Panc1 (cell line): ENCODE data around the gene ASPSCR1. TPM values are rescaled to one million over a fixed set of nuclear protein-coding genes. Genes with fewer than 3 reads are reported as not detected.

Source experiments
- ATAC-seq: fragments of 200-7000 bp; cut with Tn5 transposase; 2 replicates; pipeline ENCODE4 v1.9.1; 2020; ENCODE audit warnings: mild to moderate bottlenecking, moderate library complexity
- BruUV-seq: library from RNA; stranded (reverse); fragments of 400-500 nt; replicated peaks from 2 replicates; lab custom pipeline; 2021; lab: Mats Ljungman, UMichigan
- CTCF ChIA-PET: fragments of 300-600 bp; sonication (Branson Sonifier 250); formaldehyde crosslinking; loops from one replicate; lab custom pipeline; 2022; ENCODE audit warnings: antibody characterized with exemption; lab: Charles Lee
- POLR2A ChIA-PET: fragments of 300-600 bp; sonication (Branson Sonifier 250); formaldehyde crosslinking; loops from one replicate; lab custom pipeline; 2022; ENCODE audit warnings: antibody characterized with exemption; lab: Charles Lee
- DNase-seq: peaks from one replicate; pipeline ENCODE4 v3.0.0-alpha.2; 2010; ENCODE audit warnings: low read depth, low spot score
- H3K27ac ChIP-seq: 2 replicates; pipeline ENCODE4 v1.5.1; 2011; ENCODE audit warnings: mild to moderate bottlenecking, low read length, inconsistent platforms
- H3K27me3 ChIP-seq: fragments of 200-500 bp; sonication (Bioruptor generic); 2 replicates; pipeline ENCODE4 v1.6.0; 2014; ENCODE audit warnings: low read length, inconsistent platforms; ENCODE audit not compliant: control insufficient read depth, insufficient read depth
- H3K36me3 ChIP-seq: fragments of 200-500 bp; sonication (Bioruptor generic); 2 replicates; pipeline ENCODE4 v1.5.1; 2014; ENCODE audit warnings: inconsistent platforms, mild to moderate bottlenecking, low read length, moderate library complexity; ENCODE audit not compliant: control insufficient read depth, insufficient read depth
- H3K4me1 ChIP-seq: 2 replicates; pipeline ENCODE4 v1.5.1; 2011; ENCODE audit warnings: inconsistent platforms, mild to moderate bottlenecking, low read length, moderate library complexity; ENCODE audit not compliant: control insufficient read depth, insufficient read depth
- H3K4me3 ChIP-seq, 2 experiments: 2 replicates each; pipeline ENCODE4 v1.5.1; 2011 to 2012; ENCODE audit warnings: low read depth in 2 of 2, low read length in 2 of 2, mild to moderate bottlenecking in 2 of 2, inconsistent platforms in 1 of 2, moderate library complexity in 1 of 2
- H3K9me3 ChIP-seq: fragments of 200-500 bp; sonication (Bioruptor generic); 2 replicates; pipeline ENCODE4 v1.5.1; 2014; ENCODE audit warnings: low read depth, mild to moderate bottlenecking, inconsistent platforms, low read length, moderate library complexity; ENCODE audit not compliant: control insufficient read depth, insufficient read depth
- POLR2AphosphoS5 ChIP-seq: IDR thresholded peaks from 2 replicates; pipeline ENCODE4 v1.6.1; 2012; ENCODE audit warnings: mild to moderate bottlenecking, low read depth, low read length, moderate library complexity
- SIN3A ChIP-seq: IDR thresholded peaks from 2 replicates; pipeline ENCODE4 v1.6.1; 2012; ENCODE audit warnings: low read depth, mild to moderate bottlenecking, low read length, moderate library complexity, borderline replicate concordance; ENCODE audit not compliant: insufficient read depth
- TCF7L2 ChIP-seq: IDR thresholded peaks from 2 replicates; pipeline ENCODE4 v1.6.1; 2011; ENCODE audit warnings: mild to moderate bottlenecking, low read depth, low read length, inconsistent platforms
- in situ Hi-C: cut with HindIII; loops from 2 replicates; pipeline ENCODE4 v1.10.0; 2016; ENCODE audit warnings: low sequenced_read_pairs, low pct_unique_long_range_greater_than_20kb
- intact Hi-C: fragments of 100-400 bp; cut with micrococcal nuclease; formaldehyde crosslinking; loops from one replicate; pipeline ENCODE4 v1.10.0; 2022; ENCODE audit not compliant: unreplicated experiment
- total RNA-seq: library from RNA; stranded (reverse); gene quantifications from one replicate; pipeline ENCODE4 v1.2.1, GENCODE V29; 2021; ENCODE audit not compliant: unreplicated experiment
- TF ChIP-seq, protein P1 (sequence below), 2 experiments: IDR thresholded peaks; 2 replicates each; pipeline ENCODE4 v1.6.1; 2011 to 2012; ENCODE audit warnings: low read depth in 2 of 2, control low read depth in 1 of 2, low read length in 1 of 2, mild to moderate bottlenecking in 1 of 2, moderate library complexity in 1 of 2; ENCODE audit not compliant: insufficient read depth in 1 of 2
- TF ChIP-seq, protein P2 (sequence below): fragments of 450-650 bp; IDR thresholded peaks from 2 replicates; pipeline ENCODE4 v1.5.1; 2017; ENCODE audit warnings: mild to moderate bottlenecking

The ASPSCR1 gene
- total RNA-seq, 1 experiment from 2014 or later: 64.7 TPM

DNA sequence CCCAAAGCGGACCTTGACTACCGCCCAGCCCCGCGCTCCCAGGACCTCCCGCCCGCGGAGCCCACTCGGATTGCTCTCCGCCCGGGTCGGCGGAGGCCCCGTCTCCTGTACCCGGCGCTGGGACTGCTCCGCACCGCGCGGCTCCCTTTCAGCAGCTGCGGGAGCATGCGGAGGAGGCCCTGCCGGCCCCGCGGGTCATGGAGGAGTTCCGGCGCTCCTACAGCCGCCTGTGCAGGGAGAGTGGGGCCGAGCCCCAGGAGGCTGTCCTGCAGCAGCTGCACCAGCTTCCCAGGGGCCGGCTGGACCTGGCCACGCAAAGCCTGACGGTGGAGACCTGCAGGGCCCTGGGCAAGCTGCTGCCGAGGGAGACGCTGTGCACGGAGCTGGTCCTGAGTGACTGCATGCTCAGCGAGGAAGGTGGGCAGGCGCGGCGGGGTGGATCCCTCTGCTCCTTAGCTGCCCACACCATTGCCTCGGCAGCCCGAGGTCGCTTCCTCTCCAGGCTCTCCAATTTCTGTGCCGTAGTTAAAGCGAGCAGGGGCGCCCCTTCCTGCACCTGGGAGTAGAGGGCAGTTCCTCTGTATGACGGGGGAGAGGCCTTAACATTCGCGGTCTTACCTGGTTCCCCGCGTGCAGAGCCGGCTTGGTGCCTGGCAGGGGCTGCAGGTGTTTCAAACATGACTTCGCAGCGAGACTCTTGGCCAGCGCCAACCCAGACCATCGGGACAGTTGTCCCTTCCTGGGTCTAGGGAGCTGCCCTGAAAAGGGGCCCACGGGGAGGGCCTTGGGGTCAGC is 46.2 kb downstream of the ASPSCR1 start:
- BruUV-seq: no TSS peak
- ATAC-seq: peak; percentile 9; the same call in 1 of the 2 replicates
- peak overlapping the region; percentile 65 to 84 for H3K4me3 ChIP-seq
- intact Hi-C loops (loop anchor here (10.0 kb wide), 1 partner anchor 159 kb away; the partner anchor contains the start of gene P4HB), in situ Hi-C loops (no loop called here)
- H3K27ac ChIP-seq: peak overlapping the region; percentile 74
- no peak for DNase-seq
- peaks cover 27% of the 10 kb centered on the region for H3K4me1 ChIP-seq
- ChIA-PET POLR2A (interaction anchor here (0.6 kb wide), 2 partner anchors 27 to 143 kb away, joined by 6 to 13 read pairs; no protein-coding TSS in a partner anchor), CTCF (interaction anchor here (1.3 to 5.3 kb wide), 2 partner anchors 14 to 63 kb away, joined by 6 to 37 read pairs; partner anchors contain the start of genes DCXR and NOTUM)
- no peaks in the 10 kb centered on the region; the same call in 1 of the 2 replicates for H3K36me3 ChIP-seq
- TF ChIP-seq SIN3A (no peak; the same call in 1 of the 2 replicates), POLR2AphosphoS5 (no peak), TCF7L2 (no peak)
- TF ChIP-seq, protein P1, sequence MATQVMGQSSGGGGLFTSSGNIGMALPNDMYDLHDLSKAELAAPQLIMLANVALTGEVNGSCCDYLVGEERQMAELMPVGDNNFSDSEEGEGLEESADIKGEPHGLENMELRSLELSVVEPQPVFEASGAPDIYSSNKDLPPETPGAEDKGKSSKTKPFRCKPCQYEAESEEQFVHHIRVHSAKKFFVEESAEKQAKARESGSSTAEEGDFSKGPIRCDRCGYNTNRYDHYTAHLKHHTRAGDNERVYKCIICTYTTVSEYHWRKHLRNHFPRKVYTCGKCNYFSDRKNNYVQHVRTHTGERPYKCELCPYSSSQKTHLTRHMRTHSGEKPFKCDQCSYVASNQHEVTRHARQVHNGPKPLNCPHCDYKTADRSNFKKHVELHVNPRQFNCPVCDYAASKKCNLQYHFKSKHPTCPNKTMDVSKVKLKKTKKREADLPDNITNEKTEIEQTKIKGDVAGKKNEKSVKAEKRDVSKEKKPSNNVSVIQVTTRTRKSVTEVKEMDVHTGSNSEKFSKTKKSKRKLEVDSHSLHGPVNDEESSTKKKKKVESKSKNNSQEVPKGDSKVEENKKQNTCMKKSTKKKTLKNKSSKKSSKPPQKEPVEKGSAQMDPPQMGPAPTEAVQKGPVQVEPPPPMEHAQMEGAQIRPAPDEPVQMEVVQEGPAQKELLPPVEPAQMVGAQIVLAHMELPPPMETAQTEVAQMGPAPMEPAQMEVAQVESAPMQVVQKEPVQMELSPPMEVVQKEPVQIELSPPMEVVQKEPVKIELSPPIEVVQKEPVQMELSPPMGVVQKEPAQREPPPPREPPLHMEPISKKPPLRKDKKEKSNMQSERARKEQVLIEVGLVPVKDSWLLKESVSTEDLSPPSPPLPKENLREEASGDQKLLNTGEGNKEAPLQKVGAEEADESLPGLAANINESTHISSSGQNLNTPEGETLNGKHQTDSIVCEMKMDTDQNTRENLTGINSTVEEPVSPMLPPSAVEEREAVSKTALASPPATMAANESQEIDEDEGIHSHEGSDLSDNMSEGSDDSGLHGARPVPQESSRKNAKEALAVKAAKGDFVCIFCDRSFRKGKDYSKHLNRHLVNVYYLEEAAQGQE (IDR thresholded peaks at IDR 0.05; ENCODE audit: insufficient read depth in 1 of 2, low read depth in 2 of 2, low read length in 1 of 2): no peak
- TF ChIP-seq, protein P2, sequence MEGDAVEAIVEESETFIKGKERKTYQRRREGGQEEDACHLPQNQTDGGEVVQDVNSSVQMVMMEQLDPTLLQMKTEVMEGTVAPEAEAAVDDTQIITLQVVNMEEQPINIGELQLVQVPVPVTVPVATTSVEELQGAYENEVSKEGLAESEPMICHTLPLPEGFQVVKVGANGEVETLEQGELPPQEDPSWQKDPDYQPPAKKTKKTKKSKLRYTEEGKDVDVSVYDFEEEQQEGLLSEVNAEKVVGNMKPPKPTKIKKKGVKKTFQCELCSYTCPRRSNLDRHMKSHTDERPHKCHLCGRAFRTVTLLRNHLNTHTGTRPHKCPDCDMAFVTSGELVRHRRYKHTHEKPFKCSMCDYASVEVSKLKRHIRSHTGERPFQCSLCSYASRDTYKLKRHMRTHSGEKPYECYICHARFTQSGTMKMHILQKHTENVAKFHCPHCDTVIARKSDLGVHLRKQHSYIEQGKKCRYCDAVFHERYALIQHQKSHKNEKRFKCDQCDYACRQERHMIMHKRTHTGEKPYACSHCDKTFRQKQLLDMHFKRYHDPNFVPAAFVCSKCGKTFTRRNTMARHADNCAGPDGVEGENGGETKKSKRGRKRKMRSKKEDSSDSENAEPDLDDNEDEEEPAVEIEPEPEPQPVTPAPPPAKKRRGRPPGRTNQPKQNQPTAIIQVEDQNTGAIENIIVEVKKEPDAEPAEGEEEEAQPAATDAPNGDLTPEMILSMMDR: no peak
- no peaks in the 10 kb centered on the region for H3K27me3 ChIP-seq
- no peaks in the 10 kb centered on the region for H3K9me3 ChIP-seq

DNA sequence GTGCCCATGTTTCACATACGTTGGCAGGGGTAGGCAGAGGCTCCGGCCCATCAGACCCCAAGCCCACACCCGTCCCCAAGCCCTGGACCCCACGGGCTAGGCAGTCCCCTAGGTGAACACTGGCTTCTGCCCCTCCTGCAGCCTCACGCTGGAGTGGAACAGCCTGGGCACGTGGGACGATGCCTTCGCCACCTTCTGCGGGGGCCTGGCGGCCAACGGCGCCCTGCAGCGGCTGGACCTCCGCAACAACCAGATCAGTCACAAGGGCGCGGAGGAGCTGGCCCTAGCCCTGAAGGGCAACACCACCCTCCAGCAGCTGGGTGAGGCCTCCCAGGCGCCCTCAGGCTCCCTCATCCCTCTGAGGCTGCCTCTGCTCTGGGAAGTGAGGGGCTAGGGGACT is 47.4 kb downstream of the ASPSCR1 start:
- TF ChIP-seq, protein P2: no peak
- TF ChIP-seq SIN3A: no peak
- no peak for TF ChIP-seq POLR2AphosphoS5
- TF ChIP-seq, protein P1 (IDR thresholded peaks at IDR 0.05; ENCODE audit: insufficient read depth in 1 of 2, low read depth in 2 of 2, low read length in 1 of 2): no peak
- TF ChIP-seq TCF7L2: no peak
- DNase-seq (no peak), ATAC-seq (no peak)
- no peaks in the 10 kb centered on the region; the same call in 1 of the 2 replicates for H3K36me3 ChIP-seq
- H3K9me3 ChIP-seq: no peaks in the 10 kb centered on the region
- in situ Hi-C loops (no loop called here), intact Hi-C loops (loop anchor here (10.0 kb wide), 1 partner anchor 160 kb away; the partner anchor contains the start of gene P4HB)
- no peak overlapping the region for H3K27ac ChIP-seq
- peaks cover 22% of the 10 kb centered on the region for H3K4me1 ChIP-seq
- POLR2A ChIA-PET: no interaction called here
- no peak overlapping the region for H3K4me3 ChIP-seq
- H3K27me3 ChIP-seq: no peaks in the 10 kb centered on the region
- BruUV-seq: no TSS peak
- CTCF ChIA-PET: no interaction called here
